ENCODE measurements around the gene PLCD1.
"Not testable (repeated sequence)": the region's sequence is repeated elsewhere in the genome, so short reads cannot be mapped to it uniquely, and the experiment has no call there.

The PLCD1 gene

DNA sequence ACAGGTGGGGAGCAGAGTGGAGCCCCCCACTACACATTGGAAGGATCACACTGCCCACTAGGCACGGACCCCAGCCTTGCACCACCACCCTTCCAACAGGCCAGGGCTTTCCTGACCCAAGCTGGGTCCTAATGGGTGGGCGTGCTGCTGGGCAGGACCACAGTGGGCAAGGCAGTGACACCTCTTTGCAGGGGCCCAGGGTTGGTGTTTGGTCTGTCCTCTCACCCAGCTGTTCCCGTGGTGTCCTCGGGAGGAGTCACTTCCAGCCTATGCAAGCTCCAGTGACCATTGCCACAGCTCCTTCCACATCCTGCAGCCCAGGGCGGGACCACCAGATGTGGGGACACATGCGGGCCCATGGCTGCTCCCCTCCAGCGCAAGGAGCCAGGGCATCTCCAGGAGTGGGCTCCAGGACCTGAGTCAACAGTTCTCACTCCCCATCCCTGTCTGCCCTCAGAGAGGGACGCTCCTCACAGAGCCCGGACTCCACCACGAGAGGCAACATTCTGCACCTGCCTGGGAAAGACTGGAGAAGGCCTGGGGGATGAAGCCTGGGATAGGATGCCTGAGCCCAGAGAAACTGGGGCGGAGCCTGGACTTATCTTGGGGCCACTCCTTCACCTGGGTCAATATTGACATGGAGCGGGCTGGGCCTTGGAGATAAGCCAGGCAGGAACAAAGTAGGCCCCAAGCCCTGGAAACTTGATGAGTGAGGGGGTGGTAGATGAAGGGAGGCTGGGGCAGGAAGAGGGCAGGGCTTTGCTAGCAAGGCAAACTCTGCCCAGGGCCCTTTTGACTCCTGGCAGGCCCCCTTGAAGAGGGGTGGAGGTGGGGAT lies 42.7 kb downstream of the PLCD1 start:
- Mint-ChIP-seq H3K9me3 (no peaks in the 10 kb centered on the region), H3K27me3 (peaks cover 11% of the 10 kb centered on the region), H3K27ac (no peak overlapping the region), H3K4me1 (peaks cover 3% of the 10 kb centered on the region), H3K4me3 (no peak overlapping the region), H3K36me3 (no peaks in the 10 kb centered on the region)
- DNase-seq: no peak
- CTCF ChIA-PET: interaction anchor here (0.8 to 2.6 kb wide), 4 partner anchors 10 to 1043 kb away, joined by 3 to 17 read pairs (median 4); no protein-coding TSS in a partner anchor

DNA sequence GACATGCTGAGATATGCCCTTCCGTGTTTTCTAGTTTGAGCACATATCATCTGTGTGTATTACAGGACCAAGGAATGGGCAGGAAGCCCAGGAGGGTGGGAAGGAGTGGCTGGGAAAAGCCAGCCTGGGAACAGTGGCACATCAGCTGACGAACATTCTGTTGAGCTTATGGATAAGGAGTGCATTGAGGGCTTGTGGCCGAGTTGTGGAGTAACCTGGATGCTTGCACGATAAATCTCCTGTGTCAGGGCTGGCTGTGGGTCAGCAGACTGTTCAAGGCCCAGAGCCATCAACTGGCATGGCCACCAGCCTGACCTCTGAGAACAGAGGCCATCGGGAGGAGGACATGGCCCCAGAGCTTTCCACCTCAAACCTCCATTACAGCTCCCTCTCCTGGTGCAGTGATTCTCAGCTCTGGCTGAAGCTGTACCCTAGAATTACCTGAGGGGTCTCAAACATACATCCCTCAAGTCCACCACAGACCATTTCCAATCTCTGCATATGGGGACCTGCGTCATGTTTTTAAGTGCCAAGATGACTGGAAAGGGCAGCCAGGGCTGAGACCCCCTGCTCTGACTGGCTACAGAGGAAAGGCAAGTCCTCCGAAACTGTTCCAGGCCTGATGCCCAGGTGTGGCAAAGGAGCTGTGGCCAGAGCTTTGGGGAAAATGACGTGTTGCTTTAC lies 43.7 kb downstream of the PLCD1 start:
- CTCF ChIA-PET: interaction anchor here (0.8 to 2.6 kb wide), 3 partner anchors 11 to 18 kb away, joined by 3 to 17 read pairs (median 3); no protein-coding TSS in a partner anchor
- H3K27ac Mint-ChIP-seq: no peak overlapping the region
- H3K4me1 Mint-ChIP-seq: peaks cover 3% of the 10 kb centered on the region
- H3K4me3 Mint-ChIP-seq: no peak overlapping the region
- H3K9me3 Mint-ChIP-seq: no peaks in the 10 kb centered on the region
- H3K36me3 Mint-ChIP-seq: no peaks in the 10 kb centered on the region
- no peak for DNase-seq
- H3K27me3 Mint-ChIP-seq: peaks cover 2% of the 10 kb centered on the region

DNA sequence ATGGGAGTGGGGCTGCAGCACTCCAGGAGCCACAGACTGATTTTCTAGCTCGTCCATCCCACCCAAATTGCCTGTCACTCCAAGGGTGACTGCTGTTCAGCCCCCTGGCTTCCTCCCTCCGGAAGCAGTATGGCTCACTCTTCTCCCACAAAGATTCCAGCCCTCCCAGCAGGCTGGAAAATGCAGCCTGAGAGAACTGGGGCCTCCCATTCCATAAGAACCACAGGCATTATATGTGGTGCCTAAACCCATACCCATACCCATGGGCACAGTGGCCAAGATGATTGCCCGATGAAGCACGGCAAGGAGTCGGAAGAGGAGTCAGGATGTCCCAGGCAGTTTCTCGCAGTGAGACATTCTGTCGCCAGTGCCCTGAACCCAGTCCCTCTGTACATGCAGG lies 44.8 kb downstream of the PLCD1 start:
- Mint-ChIP-seq H3K27ac (no peak overlapping the region), H3K36me3 (no peaks in the 10 kb centered on the region), H3K4me3 (no peak overlapping the region), H3K27me3 (no peaks in the 10 kb centered on the region), H3K4me1 (peaks cover 3% of the 10 kb centered on the region), H3K9me3 (no peaks in the 10 kb centered on the region)
- no peak for DNase-seq
- CTCF ChIA-PET: interaction anchor here (0.9 to 2.6 kb wide), 2 partner anchors 10 to 19 kb away, joined by 3 to 17 read pairs; no protein-coding TSS in a partner anchor

DNA sequence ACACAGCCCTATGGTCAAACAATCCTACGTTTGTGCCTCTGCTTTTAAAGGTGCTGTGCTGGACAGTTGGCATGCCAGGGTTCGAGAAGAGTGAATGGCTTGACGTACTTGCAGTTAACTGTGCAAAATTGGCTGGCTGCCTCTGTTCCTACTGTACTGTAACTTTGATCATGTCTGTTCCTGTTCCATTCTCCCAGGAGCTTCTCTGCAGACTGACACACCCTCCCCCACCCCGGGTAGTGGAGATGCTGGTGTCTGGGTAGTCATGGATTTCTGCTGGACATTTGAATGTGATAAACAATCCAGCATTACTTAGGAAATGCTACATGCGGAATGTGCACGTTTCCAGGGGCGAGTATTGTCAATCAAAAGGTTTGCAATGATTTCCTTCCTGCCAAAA lies 45.4 kb downstream of the PLCD1 start:
- H3K27ac Mint-ChIP-seq: no peak overlapping the region
- CTCF ChIA-PET: interaction anchor here (0.6 to 1.4 kb wide), 2 partner anchors 9 to 17 kb away, joined by 3 to 4 read pairs; no protein-coding TSS in a partner anchor
- no peaks in the 10 kb centered on the region for H3K9me3 Mint-ChIP-seq
- H3K4me1 Mint-ChIP-seq: peaks cover 3% of the 10 kb centered on the region
- no peaks in the 10 kb centered on the region for H3K27me3 Mint-ChIP-seq
- H3K36me3 Mint-ChIP-seq: no peaks in the 10 kb centered on the region
- no peak for DNase-seq
- H3K4me3 Mint-ChIP-seq: no peak overlapping the region

DNA sequence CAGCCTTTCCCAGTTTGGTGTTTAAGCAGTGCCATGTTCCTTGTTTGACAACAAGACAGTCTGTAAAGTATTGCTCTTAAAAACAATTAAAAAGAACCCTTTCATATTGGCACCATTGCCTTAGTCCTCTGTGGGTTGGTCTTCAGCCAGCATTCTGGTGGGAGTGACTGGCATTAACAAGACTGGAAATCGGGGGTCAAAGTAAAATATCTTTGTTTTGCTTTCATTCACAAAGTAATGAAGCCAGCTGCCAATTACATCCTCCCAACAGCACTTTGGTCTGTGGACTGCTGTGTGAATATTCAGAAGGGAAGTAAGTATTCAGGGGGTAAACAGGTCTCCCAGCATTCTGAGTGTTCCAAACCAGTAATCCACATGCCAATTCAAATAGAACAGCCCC lies 47.1 kb downstream of the PLCD1 start:
- CTCF ChIA-PET: interaction anchor here (1.3 kb wide), 2 partner anchors 13 to 15 kb away, joined by 3 to 4 read pairs; no protein-coding TSS in a partner anchor
- DNase-seq: no peak
- Mint-ChIP-seq H3K4me1 (no peaks in the 10 kb centered on the region), H3K36me3 (no peaks in the 10 kb centered on the region), H3K27me3 (no peaks in the 10 kb centered on the region), H3K4me3 (no peak overlapping the region), H3K9me3 (no peaks in the 10 kb centered on the region), H3K27ac (no peak overlapping the region)

DNA sequence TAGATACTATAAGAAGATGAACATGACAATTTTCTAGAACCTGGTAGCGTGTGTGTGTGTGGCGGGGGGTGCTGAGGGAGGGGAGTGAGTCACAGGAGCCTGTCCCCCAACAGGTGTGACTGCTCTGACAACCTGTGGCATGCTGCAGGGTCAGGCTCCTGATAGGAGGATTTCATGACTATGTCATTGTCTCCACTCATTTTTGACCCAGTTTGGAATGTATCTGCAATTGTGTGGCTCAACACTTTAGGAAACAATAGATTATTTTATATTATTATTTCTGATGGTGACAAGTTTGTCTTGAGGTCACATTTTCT lies 48.1 kb downstream of the PLCD1 start:
- CTCF ChIA-PET: no interaction called here
- Mint-ChIP-seq H3K36me3 (no peaks in the 10 kb centered on the region), H3K9me3 (no peaks in the 10 kb centered on the region), H3K4me1 (no peaks in the 10 kb centered on the region), H3K4me3 (no peak overlapping the region), H3K27ac (no peak overlapping the region), H3K27me3 (no peaks in the 10 kb centered on the region)
- no peak for DNase-seq

DNA sequence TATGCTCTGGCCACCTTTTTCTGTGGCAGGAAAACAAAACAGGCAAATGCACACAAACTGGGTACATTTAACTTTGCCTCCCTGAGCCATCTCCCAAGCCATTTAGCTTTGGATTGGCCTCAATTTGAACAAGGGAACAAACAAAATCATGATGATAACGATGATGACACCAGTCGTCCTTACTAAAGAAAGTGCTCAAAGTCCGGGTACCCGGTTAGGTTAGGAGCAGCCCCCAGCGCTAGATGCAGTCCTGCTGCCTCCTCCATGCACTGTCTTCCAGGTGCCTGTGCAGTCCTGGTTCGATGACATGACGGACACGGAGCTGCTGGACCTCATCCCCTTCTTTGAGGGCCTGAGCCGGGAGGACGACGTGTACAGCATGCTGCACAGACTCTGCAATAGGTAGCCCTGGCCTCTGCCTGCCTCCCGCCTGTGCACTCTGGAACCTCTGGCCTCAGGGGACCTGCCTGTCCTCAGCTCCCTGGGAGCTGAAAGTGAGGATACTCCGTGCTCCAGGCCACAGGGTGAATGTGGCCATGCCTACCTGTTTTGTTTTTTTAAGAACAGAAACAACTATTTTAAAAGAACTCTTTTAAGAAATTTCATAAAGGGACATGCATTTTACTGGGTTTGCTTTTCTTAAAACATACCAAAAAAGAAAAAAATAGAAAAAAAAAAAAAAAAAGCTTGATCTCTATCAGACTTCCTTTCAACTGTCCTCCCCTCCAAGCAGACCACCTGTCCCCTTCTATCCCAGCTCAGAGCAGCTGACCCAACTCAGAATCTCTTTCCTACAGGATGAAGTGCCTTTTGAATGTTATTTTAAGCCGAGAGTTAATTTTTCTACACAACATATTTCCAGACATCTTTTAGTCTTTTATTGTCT lies 48.7 kb downstream of the PLCD1 start:
- CTCF ChIA-PET: interaction anchor here (1.0 to 1.8 kb wide), 3 partner anchors 13 to 671 kb away, joined by 3 to 9 read pairs (median 4); no protein-coding TSS in a partner anchor
- DNase-seq: no peak
- no peaks in the 10 kb centered on the region for H3K36me3 Mint-ChIP-seq
- no peaks in the 10 kb centered on the region for H3K4me1 Mint-ChIP-seq
- no peaks in the 10 kb centered on the region for H3K27me3 Mint-ChIP-seq
- no peaks in the 10 kb centered on the region for H3K9me3 Mint-ChIP-seq
- H3K4me3 Mint-ChIP-seq: no peak overlapping the region
- no peak overlapping the region for H3K27ac Mint-ChIP-seq

DNA sequence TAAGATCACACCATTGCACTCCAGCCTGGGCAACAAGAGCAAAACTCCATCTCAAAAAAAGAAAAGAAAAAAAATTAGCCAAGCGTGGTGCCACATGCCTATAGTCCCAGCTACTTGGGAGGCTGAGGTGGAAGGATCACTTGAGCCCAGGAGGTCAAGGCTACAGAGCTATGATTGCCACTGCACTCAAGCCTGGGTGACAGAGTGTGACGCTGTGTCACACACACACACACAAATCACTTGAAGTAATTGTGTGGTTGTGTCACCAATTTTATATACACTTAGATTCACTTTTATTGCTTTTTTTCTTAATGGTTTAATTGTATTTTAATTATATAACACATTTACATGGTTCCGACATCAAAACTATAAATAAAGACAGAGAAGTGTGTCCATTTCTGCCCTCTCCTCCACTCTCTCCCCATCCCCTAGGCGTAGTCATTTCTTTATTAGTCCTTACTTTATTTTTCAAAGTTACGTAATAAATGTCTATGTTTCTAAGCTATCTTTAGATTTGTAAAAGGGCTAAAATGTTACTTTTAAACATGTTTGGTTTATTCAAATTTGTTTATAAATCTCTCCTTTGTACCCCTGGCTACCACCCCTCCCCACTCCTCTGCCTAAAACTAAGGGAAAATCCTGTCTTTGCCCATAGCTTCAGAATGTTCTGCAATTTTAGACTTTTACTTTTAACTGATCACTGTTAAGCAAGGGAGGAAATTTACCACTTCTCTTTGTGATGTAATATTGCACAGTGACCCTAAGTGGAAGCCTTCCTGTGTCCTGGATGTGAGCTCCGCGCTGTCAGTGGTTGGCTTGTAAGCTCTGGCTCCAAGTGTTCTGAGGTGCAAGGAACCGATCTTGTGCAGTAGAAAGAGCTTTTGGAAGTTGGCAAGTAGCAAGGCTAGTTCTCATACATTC lies 49.6 kb downstream of the PLCD1 start:
- Mint-ChIP-seq H3K4me1 (peaks cover 3% of the 10 kb centered on the region), H3K27me3 (no peaks in the 10 kb centered on the region), H3K9me3 (no peaks in the 10 kb centered on the region), H3K27ac (no peak overlapping the region), H3K36me3 (no peaks in the 10 kb centered on the region), H3K4me3 (no peak overlapping the region)
- DNase-seq: no peak
- CTCF ChIA-PET: interaction anchor here (1.0 to 1.8 kb wide), 5 partner anchors 12 to 672 kb away, joined by 3 to 9 read pairs (median 3); no protein-coding TSS in a partner anchor

DNA sequence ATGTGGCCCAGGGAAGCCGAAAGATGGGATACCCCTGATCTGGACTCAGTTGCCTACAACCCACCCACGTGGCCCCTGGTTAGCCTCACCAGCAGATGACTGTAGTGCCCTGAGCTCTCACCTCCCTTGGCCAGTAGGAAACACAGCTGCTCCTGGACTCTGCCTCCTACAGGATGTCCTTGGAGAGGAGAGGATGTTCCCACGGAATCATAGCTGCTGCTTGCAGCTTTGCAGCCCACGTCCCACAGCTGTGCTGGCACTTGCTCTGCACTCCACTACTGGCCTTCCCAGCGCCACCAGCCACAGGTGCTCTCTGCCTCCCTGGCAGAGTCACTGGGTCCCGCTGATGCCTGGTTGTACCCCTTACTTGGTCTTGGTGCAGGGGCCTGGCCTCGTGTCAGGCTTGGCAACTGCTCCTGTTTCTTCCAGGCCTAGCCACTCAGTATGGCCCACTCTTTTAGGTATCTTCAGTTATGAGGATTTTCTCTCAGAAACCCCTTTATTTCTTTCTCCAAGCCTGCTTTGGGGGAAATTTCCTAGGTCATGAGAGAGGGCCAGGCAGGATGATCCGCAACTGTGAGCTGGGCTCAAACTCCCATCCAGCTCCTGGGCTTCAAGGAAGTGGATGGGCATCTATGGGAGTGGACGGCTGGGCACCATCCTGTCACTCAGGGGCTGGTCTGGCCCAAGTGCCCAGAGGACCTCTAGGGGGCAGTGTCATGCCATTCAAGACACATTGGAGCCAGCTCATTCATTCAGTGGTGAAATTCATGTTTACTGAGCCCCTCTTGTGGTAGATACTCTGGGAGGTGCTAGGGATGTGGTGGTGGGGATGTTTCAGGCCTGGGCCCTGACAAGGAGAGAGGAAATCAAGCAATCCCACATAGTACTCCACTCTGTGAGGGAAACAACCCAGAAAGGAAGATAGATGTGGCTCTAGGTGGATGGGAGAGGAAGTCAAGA lies 55.0 kb downstream of the PLCD1 start:
- CTCF ChIA-PET: interaction anchor here (0.6 to 5.2 kb wide), 27 partner anchors 9 to 689 kb away, joined by 3 to 60 read pairs (median 4); partner anchors contain the start of genes DLEC1, EXOG and XYLB
- Mint-ChIP-seq H3K36me3 (no peaks in the 10 kb centered on the region), H3K4me1 (peaks cover 6% of the 10 kb centered on the region), H3K27me3 (no peaks in the 10 kb centered on the region), H3K4me3 (no peak overlapping the region), H3K9me3 (no peaks in the 10 kb centered on the region), H3K27ac (no peak overlapping the region)
- DNase-seq: peak; percentile 82

DNA sequence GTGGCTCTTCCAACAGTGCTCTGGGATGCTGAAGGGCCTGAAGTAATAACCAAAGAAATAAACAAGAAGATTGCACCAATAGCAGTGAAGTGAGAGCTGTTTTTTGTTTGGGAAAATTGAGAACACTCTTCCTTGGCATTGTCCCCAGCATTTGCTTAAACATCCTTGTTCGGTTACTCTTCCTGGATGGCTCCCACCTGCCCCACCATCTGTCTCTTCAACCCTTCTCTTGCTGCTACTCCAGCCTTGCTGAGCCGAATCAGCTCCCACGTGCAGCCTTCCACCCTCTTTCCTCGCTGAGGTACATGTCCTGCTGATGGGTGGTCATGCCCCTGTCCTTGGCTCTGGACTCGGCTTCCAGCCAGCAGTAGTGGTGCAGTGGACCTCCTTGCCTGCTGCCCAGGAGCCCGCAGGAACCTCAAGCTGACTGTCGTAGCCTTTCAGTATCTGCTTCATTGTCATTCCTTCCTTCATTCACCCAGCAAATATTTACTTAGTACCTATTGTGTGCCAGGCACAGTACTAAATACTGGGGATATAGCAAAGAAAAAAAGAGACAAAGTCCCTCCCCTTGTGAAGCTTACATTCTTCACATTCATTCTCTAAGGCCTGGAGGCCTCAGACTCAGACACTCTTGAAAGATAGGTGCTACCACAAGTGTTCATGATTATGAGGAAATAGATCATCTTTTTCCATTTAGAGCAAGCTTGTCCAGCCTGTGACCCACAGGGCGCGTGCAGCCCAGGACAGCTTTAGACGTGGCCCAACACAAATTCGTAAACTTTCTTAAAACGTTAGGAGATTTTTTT lies 56.0 kb downstream of the PLCD1 start:
- no peak for DNase-seq
- Mint-ChIP-seq H3K36me3 (no peaks in the 10 kb centered on the region), H3K4me1 (peaks cover 6% of the 10 kb centered on the region), H3K27ac (no peak overlapping the region), H3K4me3 (no peak overlapping the region), H3K9me3 (no peaks in the 10 kb centered on the region), H3K27me3 (no peaks in the 10 kb centered on the region)
- CTCF ChIA-PET: interaction anchor here (0.6 to 5.2 kb wide), 15 partner anchors 8 to 690 kb away, joined by 3 to 60 read pairs (median 5); partner anchors contain the start of genes DLEC1, EXOG and XYLB

DNA sequence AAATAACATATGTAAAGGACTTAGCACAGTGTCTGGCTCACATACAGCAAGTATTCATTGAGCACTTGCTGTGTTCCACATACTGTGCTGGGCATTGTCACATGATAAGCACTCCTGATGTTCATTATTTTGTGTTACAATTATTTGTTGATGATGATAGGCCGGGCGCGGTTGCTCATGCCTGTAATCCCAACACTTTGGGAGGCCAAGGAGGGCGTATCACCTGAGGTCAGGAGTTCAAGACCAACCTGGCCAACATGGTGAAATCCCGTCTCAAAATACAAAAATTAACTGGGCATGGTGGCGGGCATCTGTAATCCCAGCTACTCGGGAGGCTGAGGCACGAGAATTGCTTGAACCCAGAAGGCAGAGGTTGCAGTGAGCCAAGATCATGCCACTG lies 57.4 kb downstream of the PLCD1 start:
- H3K36me3 Mint-ChIP-seq, H3K4me3 Mint-ChIP-seq, DNase-seq, H3K27me3 Mint-ChIP-seq, H3K27ac Mint-ChIP-seq, H3K9me3 Mint-ChIP-seq, H3K4me1 Mint-ChIP-seq: not testable (repeated sequence)
- CTCF ChIA-PET: interaction anchor here (1.7 to 5.2 kb wide), 2 partner anchors 31 to 375 kb away, joined by 3 to 60 read pairs; partner anchors contain the start of gene XYLB

Measured in activated naive CD4-positive, alpha-beta T cell treated with anti-CD3 and anti-CD28 coated beads, Interleukin-2, amount 10 ng/mL, durations not matched to agents 7 days and 5 days (primary cell).